Myocyte (in vitro differentiated cells): ENCODE measurements around the gene RTL5. TPM values are rescaled to one million over a fixed set of nuclear protein-coding genes. Genes with fewer than 3 reads are reported as not detected.

Source experiments
- DNase-seq: peaks from one replicate; pipeline ENCODE4 v3.0.0-alpha.2; 2012; ENCODE audit warnings: low read depth
- total RNA-seq: library from RNA; depleted of rRNA; stranded (reverse); fragments of >200 nt; gene quantifications from 2 replicates; pipeline ENCODE4 v1.2.3, GENCODE V29; 2014

Gene RTL5
- total RNA-seq, 1 donor from 2014 or later: 1.1 TPM

GRCh38 chrX:72079607-72080006 lies 52.1 kb downstream of the RTL5 start:
- no peak for DNase-seq

GRCh38 chrX:72078411-72078810 lies 53.3 kb downstream of the RTL5 start:
- DNase-seq: no peak

Other genes with a start within 250 kb of the RTL5 start
- 0.19 and 0.21 TPM in 2 replicates for gene NHSL2, start 221.1 kb downstream of the RTL5 start, total RNA-seq
- gene PIN4, start 49.8 kb upstream of the RTL5 start, total RNA-seq: 4.9 and 6.6 TPM in 2 replicates
- gene ERCC6L, start 107.1 kb upstream of the RTL5 start, total RNA-seq: not detected in 2 replicates
- 598 and 693 TPM in 2 replicates for gene RPS4X, start 145.3 kb upstream of the RTL5 start, total RNA-seq
- gene CITED1, start 174.0 kb upstream of the RTL5 start, total RNA-seq: 1.5 and 1.7 TPM in 2 replicates